Caco-2 (cell line): ENCODE results near the gene ARHGAP42. TPM values are rescaled to one million over a fixed set of nuclear protein-coding genes. Genes with fewer than 3 reads are reported as not detected.
A peak's percentile ranks its signal among the peaks of the same experiment; 100 is the strongest.

Source experiments
- BruUV-seq: library from RNA; stranded (reverse); fragments of 400-500 nt; replicated peaks from 2 replicates; lab custom pipeline; 2021; lab: Mats Ljungman, UMichigan
- CTCF ChIA-PET: fragments of 300-600 bp; sonication (Branson Sonifier 250); formaldehyde crosslinking; loops from one replicate; lab custom pipeline; 2022; ENCODE audit warnings: antibody characterized with exemption; lab: Charles Lee
- POLR2A ChIA-PET: fragments of 300-600 bp; sonication (Branson Sonifier 250); formaldehyde crosslinking; loops from one replicate; lab custom pipeline; 2022; ENCODE audit warnings: antibody characterized with exemption; lab: Charles Lee
- DNase-seq, 2 experiments: peaks; one replicate each; pipeline versions ENCODE4 v3.0.0 to v3.0.0-alpha.2; 2020 to 2022
- H3K27me3 ChIP-seq: replicated peaks from 2 replicates; pipeline ENCODE4 v1.6.0; 2011; ENCODE audit warnings: low read length; ENCODE audit not compliant: control insufficient read depth, insufficient read depth
- H3K36me3 ChIP-seq: 2 replicates; pipeline ENCODE4 v1.5.1; 2011; ENCODE audit warnings: low read length; ENCODE audit not compliant: control insufficient read depth, insufficient read depth
- H3K4me1 ChIP-seq: fragments of 250-450 bp; sonication (Bioruptor Pico); 2 replicates; pipeline ENCODE4 v1.5.1; 2020; ENCODE audit warnings: mild to moderate bottlenecking
- H3K4me3 ChIP-seq: 2 replicates; pipeline ENCODE4 v1.5.1; 2011; ENCODE audit warnings: low read depth, mild to moderate bottlenecking, control low read depth, low read length
- H3K9me3 ChIP-seq: fragments of 250-450 bp; sonication (Bioruptor Pico); 2 replicates; pipeline ENCODE4 v1.5.1; 2020; ENCODE audit warnings: mild to moderate bottlenecking, moderate library complexity
- H3K27ac Mint-ChIP-seq: one replicate; pipeline ENCODE4 v1.8.0; 2022; ENCODE audit warnings: mixed read lengths; ENCODE audit not compliant: unreplicated experiment
- H3K27me3 Mint-ChIP-seq: one replicate; pipeline ENCODE4 v1.8.0; 2022; ENCODE audit warnings: mixed read lengths; ENCODE audit not compliant: insufficient read depth, unreplicated experiment
- H3K36me3 Mint-ChIP-seq: one replicate; pipeline ENCODE4 v1.8.0; 2022; ENCODE audit warnings: mild to moderate bottlenecking, mixed read lengths; ENCODE audit not compliant: insufficient read depth, unreplicated experiment
- H3K4me1 Mint-ChIP-seq: one replicate; pipeline ENCODE4 v1.8.0; 2022; ENCODE audit warnings: low read depth, mixed read lengths; ENCODE audit not compliant: unreplicated experiment
- H3K4me3 Mint-ChIP-seq: one replicate; pipeline ENCODE4 v1.8.0; 2022; ENCODE audit warnings: mild to moderate bottlenecking, moderate library complexity, mixed read lengths; ENCODE audit not compliant: unreplicated experiment
- H3K9me3 Mint-ChIP-seq: one replicate; pipeline ENCODE4 v1.8.0; 2022; ENCODE audit warnings: mixed read lengths; ENCODE audit not compliant: unreplicated experiment
- intact Hi-C: fragments of 100-400 bp; cut with micrococcal nuclease; formaldehyde crosslinking; loops from one replicate; pipeline ENCODE4 v1.10.0; 2022; ENCODE audit not compliant: unreplicated experiment
- total RNA-seq: library from RNA; stranded (reverse); gene quantifications from 2 replicates; pipeline ENCODE4 v1.2.3, GENCODE V29; 2022
- TF ChIP-seq, protein P1 (sequence below), 2 experiments: fragments of 200-600 bp in 1 of 2; IDR thresholded peaks; 1 replicate in 1 of 2; 2 replicates in 1 of 2; pipeline versions ENCODE4 v1.5.1 to v1.8.0; 2011 to 2022; ENCODE audit warnings: antibody characterized with exemption in 1 of 2, control low read depth in 1 of 2, inconsistent platforms in 1 of 2, low read depth in 1 of 2, low read length in 1 of 2, mild to moderate bottlenecking in 1 of 2, moderate library complexity in 1 of 2; ENCODE audit not compliant: insufficient read depth in 1 of 2, severe bottlenecking in 1 of 2, unreplicated experiment in 1 of 2

Gene ARHGAP42
- total RNA-seq, 1 experiment from 2014 or later: 8.4 TPM

DNA sequence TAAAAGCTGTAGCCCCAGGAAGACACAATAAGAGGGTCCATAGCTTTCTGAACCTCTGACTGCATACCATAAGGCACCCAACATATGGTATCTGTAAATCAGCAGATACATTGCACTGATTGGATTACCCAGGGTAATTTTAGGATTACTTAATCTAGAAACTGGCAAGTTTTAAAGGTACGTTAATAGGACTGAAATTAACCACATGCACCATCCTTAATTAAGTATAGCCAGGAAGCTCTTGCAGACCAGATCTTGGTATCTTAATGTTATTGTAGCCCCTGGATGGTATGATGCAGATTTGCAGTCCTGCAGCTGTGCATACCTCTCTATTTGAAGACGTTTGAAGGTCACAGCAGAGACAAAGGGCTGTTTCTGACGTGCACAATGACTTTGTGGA is 72.8 kb downstream of the ARHGAP42 start:
- H3K4me1 Mint-ChIP-seq: peaks cover 30% of the 10 kb centered on the region
- no peaks in the 10 kb centered on the region for H3K27me3 ChIP-seq
- no peaks in the 10 kb centered on the region for H3K9me3 Mint-ChIP-seq
- H3K4me3 Mint-ChIP-seq: no peak overlapping the region
- TF ChIP-seq, protein P1, sequence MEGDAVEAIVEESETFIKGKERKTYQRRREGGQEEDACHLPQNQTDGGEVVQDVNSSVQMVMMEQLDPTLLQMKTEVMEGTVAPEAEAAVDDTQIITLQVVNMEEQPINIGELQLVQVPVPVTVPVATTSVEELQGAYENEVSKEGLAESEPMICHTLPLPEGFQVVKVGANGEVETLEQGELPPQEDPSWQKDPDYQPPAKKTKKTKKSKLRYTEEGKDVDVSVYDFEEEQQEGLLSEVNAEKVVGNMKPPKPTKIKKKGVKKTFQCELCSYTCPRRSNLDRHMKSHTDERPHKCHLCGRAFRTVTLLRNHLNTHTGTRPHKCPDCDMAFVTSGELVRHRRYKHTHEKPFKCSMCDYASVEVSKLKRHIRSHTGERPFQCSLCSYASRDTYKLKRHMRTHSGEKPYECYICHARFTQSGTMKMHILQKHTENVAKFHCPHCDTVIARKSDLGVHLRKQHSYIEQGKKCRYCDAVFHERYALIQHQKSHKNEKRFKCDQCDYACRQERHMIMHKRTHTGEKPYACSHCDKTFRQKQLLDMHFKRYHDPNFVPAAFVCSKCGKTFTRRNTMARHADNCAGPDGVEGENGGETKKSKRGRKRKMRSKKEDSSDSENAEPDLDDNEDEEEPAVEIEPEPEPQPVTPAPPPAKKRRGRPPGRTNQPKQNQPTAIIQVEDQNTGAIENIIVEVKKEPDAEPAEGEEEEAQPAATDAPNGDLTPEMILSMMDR (IDR thresholded peaks at IDR 0.05; ENCODE audit: insufficient read depth in 1 of 2, low read depth in 1 of 2, low read length in 1 of 2, severe bottlenecking in 1 of 2, unreplicated experiment in 1 of 2): no peak
- H3K4me3 ChIP-seq: no peak overlapping the region
- H3K36me3 Mint-ChIP-seq: no peaks in the 10 kb centered on the region
- no peak overlapping the region for H3K27ac Mint-ChIP-seq
- ChIA-PET CTCF (interaction anchor here (1.9 kb wide), 1 partner anchor 72 kb away, joined by 6 read pairs; no protein-coding TSS in a partner anchor), POLR2A (no interaction called here)
- H3K27me3 Mint-ChIP-seq: no peaks in the 10 kb centered on the region
- intact Hi-C loops: no loop called here
- H3K9me3 ChIP-seq: no peaks in the 10 kb centered on the region
- peaks cover 35% of the 10 kb centered on the region for H3K4me1 ChIP-seq
- no TSS peak for BruUV-seq
- DNase-seq: no peak
- H3K36me3 ChIP-seq: no peaks in the 10 kb centered on the region

DNA sequence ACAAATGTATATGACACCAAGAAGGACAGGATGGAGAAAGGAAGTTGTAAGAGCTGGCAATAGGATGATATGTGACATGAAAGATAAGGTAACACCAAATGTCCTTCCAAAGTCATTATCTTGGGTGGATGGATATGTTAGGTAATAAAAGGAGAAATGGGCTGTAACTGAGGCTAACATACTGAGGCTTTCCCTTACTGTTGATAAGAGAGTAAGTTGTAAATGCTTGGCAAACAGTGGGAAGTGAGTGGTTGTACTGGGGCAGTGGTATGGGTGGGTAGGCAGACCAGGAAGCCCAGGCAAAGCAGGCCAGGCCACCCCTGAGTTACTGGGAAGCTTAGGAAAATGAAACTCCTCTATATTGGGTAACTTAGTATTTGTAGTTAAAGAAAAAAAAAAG is 73.7 kb downstream of the ARHGAP42 start:
- Mint-ChIP-seq H3K27me3 (no peaks in the 10 kb centered on the region), H3K9me3 (no peaks in the 10 kb centered on the region), H3K4me3 (no peak overlapping the region), H3K4me1 (peaks cover 30% of the 10 kb centered on the region), H3K36me3 (no peaks in the 10 kb centered on the region), H3K27ac (peak overlapping the region; percentile 36)
- intact Hi-C loops: no loop called here
- no peaks in the 10 kb centered on the region for H3K36me3 ChIP-seq
- CTCF ChIA-PET: no interaction called here
- TF ChIP-seq, protein P1 (IDR thresholded peaks at IDR 0.05; ENCODE audit: insufficient read depth in 1 of 2, low read depth in 1 of 2, low read length in 1 of 2, severe bottlenecking in 1 of 2, unreplicated experiment in 1 of 2): no peak
- H3K4me1 ChIP-seq: peaks cover 35% of the 10 kb centered on the region
- no peaks in the 10 kb centered on the region for H3K27me3 ChIP-seq
- H3K9me3 ChIP-seq: no peaks in the 10 kb centered on the region
- H3K4me3 ChIP-seq: no peak overlapping the region
- DNase-seq: no peak
- no TSS peak for BruUV-seq
- POLR2A ChIA-PET: no interaction called here

DNA sequence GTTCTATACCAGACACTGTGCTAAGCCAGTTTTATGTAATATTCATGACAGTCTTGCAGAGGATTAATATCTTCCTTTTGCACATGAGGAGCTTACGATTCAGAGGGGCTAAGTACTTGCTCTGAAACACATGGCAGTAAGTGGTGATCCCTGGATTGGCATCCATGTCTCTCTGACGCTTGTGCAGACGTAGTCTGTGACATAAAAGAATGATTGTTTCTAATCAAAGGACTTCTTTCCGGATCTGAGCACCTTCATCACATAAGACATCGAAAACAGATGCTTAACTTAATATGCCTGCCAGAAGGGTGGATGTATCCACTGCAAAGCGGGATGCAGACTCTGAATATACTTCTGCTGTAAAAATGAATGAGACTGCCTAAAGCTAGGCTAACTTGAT is 74.8 kb downstream of the ARHGAP42 start:
- CTCF ChIA-PET: no interaction called here
- Mint-ChIP-seq H3K27ac (no peak overlapping the region), H3K9me3 (no peaks in the 10 kb centered on the region), H3K36me3 (no peaks in the 10 kb centered on the region), H3K27me3 (no peaks in the 10 kb centered on the region), H3K4me3 (no peak overlapping the region), H3K4me1 (peaks cover 30% of the 10 kb centered on the region)
- intact Hi-C loops: no loop called here
- Histone ChIP-seq H3K4me3 (no peak overlapping the region), H3K27me3 (no peaks in the 10 kb centered on the region), H3K4me1 (peaks cover 30% of the 10 kb centered on the region), H3K36me3 (no peaks in the 10 kb centered on the region), H3K9me3 (no peaks in the 10 kb centered on the region)
- TF ChIP-seq, protein P1 (IDR thresholded peaks at IDR 0.05; ENCODE audit: insufficient read depth in 1 of 2, low read depth in 1 of 2, low read length in 1 of 2, severe bottlenecking in 1 of 2, unreplicated experiment in 1 of 2): no peak
- POLR2A ChIA-PET: no interaction called here
- no TSS peak for BruUV-seq
- no peak for DNase-seq
